ENCODE data around the gene NEUROG1. TPM values are rescaled to one million over a fixed set of nuclear protein-coding genes. Genes with fewer than 3 reads are reported as not detected.

NEUROG1 gene
- total RNA-seq, 4 donors from 2014 or later, result not detected

- TF ChIP-seq, protein P1, sequence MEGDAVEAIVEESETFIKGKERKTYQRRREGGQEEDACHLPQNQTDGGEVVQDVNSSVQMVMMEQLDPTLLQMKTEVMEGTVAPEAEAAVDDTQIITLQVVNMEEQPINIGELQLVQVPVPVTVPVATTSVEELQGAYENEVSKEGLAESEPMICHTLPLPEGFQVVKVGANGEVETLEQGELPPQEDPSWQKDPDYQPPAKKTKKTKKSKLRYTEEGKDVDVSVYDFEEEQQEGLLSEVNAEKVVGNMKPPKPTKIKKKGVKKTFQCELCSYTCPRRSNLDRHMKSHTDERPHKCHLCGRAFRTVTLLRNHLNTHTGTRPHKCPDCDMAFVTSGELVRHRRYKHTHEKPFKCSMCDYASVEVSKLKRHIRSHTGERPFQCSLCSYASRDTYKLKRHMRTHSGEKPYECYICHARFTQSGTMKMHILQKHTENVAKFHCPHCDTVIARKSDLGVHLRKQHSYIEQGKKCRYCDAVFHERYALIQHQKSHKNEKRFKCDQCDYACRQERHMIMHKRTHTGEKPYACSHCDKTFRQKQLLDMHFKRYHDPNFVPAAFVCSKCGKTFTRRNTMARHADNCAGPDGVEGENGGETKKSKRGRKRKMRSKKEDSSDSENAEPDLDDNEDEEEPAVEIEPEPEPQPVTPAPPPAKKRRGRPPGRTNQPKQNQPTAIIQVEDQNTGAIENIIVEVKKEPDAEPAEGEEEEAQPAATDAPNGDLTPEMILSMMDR (IDR thresholded peaks at IDR 0.05), result no peak
- TF ChIP-seq POLR2A (IDR thresholded peaks at IDR 0.05) (no peak), EP300 (IDR thresholded peaks at IDR 0.05) (no peak)
- DNase-seq (ENCODE audit: low spot score in 2 of 2), result no peak
- H3K4me1 ChIP-seq, result peaks cover 0 to 9% (median 0%) of the 10 kb centered on the region in 4 donors
- H3K9me3 ChIP-seq, result peaks cover 0 to 9% (median 0%) of the 10 kb centered on the region in 4 donors
- 69 to 75% methylated on average over 6 of the region's 6 CpGs for WGBS, 2 donors
- no peaks in the 10 kb centered on the region for H3K36me3 ChIP-seq
- no peak overlapping the region for H3K4me3 ChIP-seq
- H3K27me3 ChIP-seq, result peaks cover 0 to 50% of the 10 kb centered on the region in 2 donors
- no peak overlapping the region for H3K27ac ChIP-seq
Measured at GRCh38 chr5:135509995-135510394, 25.8 kb downstream of the NEUROG1 start.

- TF ChIP-seq, protein P1 (IDR thresholded peaks at IDR 0.05), result no peak
- TF ChIP-seq EP300 (IDR thresholded peaks at IDR 0.05) (no peak), POLR2A (IDR thresholded peaks at IDR 0.05) (no peak)
- Histone ChIP-seq H3K27me3 (peaks cover 0 to 59% of the 10 kb centered on the region in 2 donors), H3K27ac (no peak overlapping the region), H3K4me3 (no peak overlapping the region), H3K36me3 (no peaks in the 10 kb centered on the region), H3K4me1 (peaks cover 0 to 9% (median 0%) of the 10 kb centered on the region in 4 donors), H3K9me3 (peaks cover 0 to 7% (median 0%) of the 10 kb centered on the region in 4 donors)
- DNase-seq (ENCODE audit: low spot score in 2 of 2), result no peak
- 1 to 9% methylated on average over 15 to 16 of the region's 16 CpGs for WGBS, 2 donors
Measured at GRCh38 chr5:135508496-135509005, 27.2 kb downstream of the NEUROG1 start.

DNA sequence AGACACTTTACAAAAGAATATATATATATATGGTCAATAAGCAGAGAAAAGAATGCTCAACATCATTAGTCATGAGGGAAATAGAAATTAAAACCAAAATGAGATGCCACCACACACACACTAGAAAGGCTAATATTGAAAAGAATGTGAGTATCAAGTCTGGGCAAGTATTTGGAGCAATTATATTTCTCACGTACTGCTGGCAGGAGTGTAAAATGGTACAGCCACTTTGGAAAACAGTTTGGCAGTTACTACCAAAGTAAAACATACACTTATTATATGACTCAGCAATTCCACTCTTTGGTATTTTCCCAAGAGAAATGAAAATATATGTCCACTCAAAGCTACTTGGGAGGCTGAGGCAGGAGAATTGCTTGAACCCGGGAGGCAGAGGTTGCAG, 29.8 kb downstream of the NEUROG1 start:
- 46 to 68% methylated on average over 2 of the region's 2 CpGs for WGBS, 2 donors
- peaks cover 0 to 59% of the 10 kb centered on the region in 2 donors for H3K27me3 ChIP-seq
- no peaks in the 10 kb centered on the region for H3K36me3 ChIP-seq
- H3K4me1 ChIP-seq, result peaks cover 0 to 9% (median 0%) of the 10 kb centered on the region in 4 donors
- H3K4me3 ChIP-seq, result no peak overlapping the region
- no peaks in the 10 kb centered on the region for H3K9me3 ChIP-seq
- no peak for DNase-seq (ENCODE audit: low spot score in 2 of 2)
- TF ChIP-seq POLR2A (IDR thresholded peaks at IDR 0.05) (no peak), EP300 (IDR thresholded peaks at IDR 0.05) (no peak)
- TF ChIP-seq, protein P1 (IDR thresholded peaks at IDR 0.05), result no peak
- no peak overlapping the region for H3K27ac ChIP-seq

GRCh38 chr5:135504376-135504775, 31.4 kb downstream of the NEUROG1 start:
- DNase-seq (ENCODE audit: low spot score in 2 of 2), result no peak
- WGBS, 2 donors, result 89 to 94% methylated on average over 3 of the region's 3 CpGs

GRCh38 chr5:135503871-135504270, 31.9 kb downstream of the NEUROG1 start:
- 69 to 79% methylated on average over 4 of the region's 4 CpGs for WGBS, 2 donors
- no peak for DNase-seq (ENCODE audit: low spot score in 2 of 2)
- Histone ChIP-seq H3K36me3 (no peaks in the 10 kb centered on the region), H3K27me3 (peaks cover 0 to 42% of the 10 kb centered on the region in 2 donors), H3K4me1 (peaks cover 0 to 9% (median 0%) of the 10 kb centered on the region in 4 donors), H3K9me3 (no peaks in the 10 kb centered on the region), H3K27ac (no peak overlapping the region), H3K4me3 (no peak overlapping the region)
- TF ChIP-seq, protein P1 (IDR thresholded peaks at IDR 0.05), result no peak
- TF ChIP-seq POLR2A (IDR thresholded peaks at IDR 0.05), result no peak
- TF ChIP-seq EP300 (IDR thresholded peaks at IDR 0.05), result no peak

More at GRCh38 chr5:135504376-135504775, 31.4 kb downstream of the NEUROG1 start:
- peaks cover 0 to 46% of the 10 kb centered on the region in 2 donors for H3K27me3 ChIP-seq
- peaks cover 0 to 9% (median 0%) of the 10 kb centered on the region in 4 donors for H3K4me1 ChIP-seq
- H3K27ac ChIP-seq, result no peak overlapping the region
- H3K36me3 ChIP-seq, result no peaks in the 10 kb centered on the region
- H3K9me3 ChIP-seq, result no peaks in the 10 kb centered on the region
- TF ChIP-seq, protein P1 (IDR thresholded peaks at IDR 0.05), result no peak
- TF ChIP-seq POLR2A (IDR thresholded peaks at IDR 0.05) (no peak), EP300 (IDR thresholded peaks at IDR 0.05) (no peak)
- H3K4me3 ChIP-seq, result no peak overlapping the region

Measured in tibial nerve (tissue), 4 donors.